H1 (cell line): ENCODE data around the gene UBE2O.

Experiments used
- CBX8 ChIP-seq: fragments of 300-800, 300-1000 bp; sonication (generic); IDR thresholded peaks from 2 replicates; pipeline ENCODE4 v1.7.1; 2016; ENCODE audit warnings: low read depth, low read length, borderline replicate concordance
- GTF2F1 ChIP-seq: IDR thresholded peaks from 2 replicates; pipeline ENCODE4 v1.6.1; 2012; ENCODE audit warnings: low read depth, low read length, improper control_type of control experiment, borderline replicate concordance
- POLR2A ChIP-seq, 2 experiments: IDR thresholded peaks; 1 replicate in 1 of 2; 2 replicates in 1 of 2; pipeline ENCODE4 v1.6.1; 2011; ENCODE audit warnings: low read depth in 2 of 2, low read length in 2 of 2, mild to moderate bottlenecking in 2 of 2; ENCODE audit errors: control extremely low read depth in 1 of 2
- SIN3A ChIP-seq, 2 experiments: IDR thresholded peaks in 1 of 2; conservative IDR thresholded peaks in 1 of 2; 2 replicates each; pipeline ENCODE4 v1.6.1; 2011 to 2012; ENCODE audit warnings: low read length in 2 of 2, improper control_type of control experiment in 1 of 2, low read depth in 1 of 2, mild to moderate bottlenecking in 1 of 2
- TF ChIP-seq, protein P1 (sequence below), 3 experiments: IDR thresholded peaks; 1 replicate in 2 of 3; 2 replicates in 1 of 3; pipeline versions ENCODE4 v1.5.1 to v1.6.1; 2011; ENCODE audit warnings: low read length in 3 of 3, mild to moderate bottlenecking in 3 of 3, inconsistent platforms in 2 of 3, low read depth in 1 of 3, moderate library complexity in 1 of 3; ENCODE audit not compliant: insufficient read depth in 1 of 3; ENCODE audit errors: control extremely low read depth in 1 of 3

DNA sequence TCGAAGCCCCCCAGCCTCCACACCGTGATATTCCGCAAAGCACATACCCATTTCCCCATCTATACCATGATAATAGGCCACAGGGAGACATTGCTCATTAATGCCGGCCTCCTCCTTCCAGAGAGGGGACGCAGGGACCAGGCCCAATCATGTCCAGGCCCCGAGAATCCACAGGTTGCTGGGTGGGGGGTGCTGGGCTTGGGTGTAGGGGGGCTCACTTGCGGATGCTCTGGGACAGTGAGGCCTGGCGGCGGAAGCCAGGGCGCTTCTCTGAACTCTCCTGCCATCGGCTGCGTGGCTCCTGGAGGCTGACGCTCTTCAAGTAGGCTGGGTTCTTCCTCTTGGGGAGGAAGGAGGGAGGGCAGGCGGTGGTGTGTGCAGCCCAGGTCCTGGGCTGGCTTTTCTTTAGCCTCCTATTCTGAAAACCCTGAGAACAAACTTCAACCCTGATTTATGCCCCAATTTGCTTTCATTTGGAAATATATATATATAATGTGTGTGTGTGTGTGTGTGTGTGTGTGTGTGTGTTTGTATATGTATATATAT, 26.6 kb upstream of the UBE2O start:
- TF ChIP-seq GTF2F1, result no peak
- TF ChIP-seq, protein P1, sequence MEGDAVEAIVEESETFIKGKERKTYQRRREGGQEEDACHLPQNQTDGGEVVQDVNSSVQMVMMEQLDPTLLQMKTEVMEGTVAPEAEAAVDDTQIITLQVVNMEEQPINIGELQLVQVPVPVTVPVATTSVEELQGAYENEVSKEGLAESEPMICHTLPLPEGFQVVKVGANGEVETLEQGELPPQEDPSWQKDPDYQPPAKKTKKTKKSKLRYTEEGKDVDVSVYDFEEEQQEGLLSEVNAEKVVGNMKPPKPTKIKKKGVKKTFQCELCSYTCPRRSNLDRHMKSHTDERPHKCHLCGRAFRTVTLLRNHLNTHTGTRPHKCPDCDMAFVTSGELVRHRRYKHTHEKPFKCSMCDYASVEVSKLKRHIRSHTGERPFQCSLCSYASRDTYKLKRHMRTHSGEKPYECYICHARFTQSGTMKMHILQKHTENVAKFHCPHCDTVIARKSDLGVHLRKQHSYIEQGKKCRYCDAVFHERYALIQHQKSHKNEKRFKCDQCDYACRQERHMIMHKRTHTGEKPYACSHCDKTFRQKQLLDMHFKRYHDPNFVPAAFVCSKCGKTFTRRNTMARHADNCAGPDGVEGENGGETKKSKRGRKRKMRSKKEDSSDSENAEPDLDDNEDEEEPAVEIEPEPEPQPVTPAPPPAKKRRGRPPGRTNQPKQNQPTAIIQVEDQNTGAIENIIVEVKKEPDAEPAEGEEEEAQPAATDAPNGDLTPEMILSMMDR (IDR thresholded peaks at IDR 0.05; ENCODE audit: control extremely low read depth in 1 of 3, insufficient read depth in 1 of 3, low read depth in 1 of 3, low read length in 3 of 3), result no peak
- no peak for TF ChIP-seq POLR2A (IDR thresholded peaks at IDR 0.05; ENCODE audit: control extremely low read depth in 1 of 2, low read depth in 2 of 2, low read length in 2 of 2)
- TF ChIP-seq CBX8, result no peak
- TF ChIP-seq SIN3A (conservative IDR thresholded peaks at IDR 0.05 in 1 of 2, IDR thresholded peaks at IDR 0.05 in 1 of 2; ENCODE audit: low read depth in 1 of 2, low read length in 2 of 2), result no peak
